ENCODE results near the gene ASB7. TPM values are rescaled to one million over a fixed set of nuclear protein-coding genes. Genes with fewer than 3 reads are reported as not detected.
A peak's percentile ranks its signal among the peaks of the same experiment; 100 is the strongest.

The ASB7 gene
- total RNA-seq, 3 donors from 2014 or later (not counting 1 experiment from before 2014, with no cell fraction given): 16.1 to 23.1 (median 20.5) TPM

DNA sequence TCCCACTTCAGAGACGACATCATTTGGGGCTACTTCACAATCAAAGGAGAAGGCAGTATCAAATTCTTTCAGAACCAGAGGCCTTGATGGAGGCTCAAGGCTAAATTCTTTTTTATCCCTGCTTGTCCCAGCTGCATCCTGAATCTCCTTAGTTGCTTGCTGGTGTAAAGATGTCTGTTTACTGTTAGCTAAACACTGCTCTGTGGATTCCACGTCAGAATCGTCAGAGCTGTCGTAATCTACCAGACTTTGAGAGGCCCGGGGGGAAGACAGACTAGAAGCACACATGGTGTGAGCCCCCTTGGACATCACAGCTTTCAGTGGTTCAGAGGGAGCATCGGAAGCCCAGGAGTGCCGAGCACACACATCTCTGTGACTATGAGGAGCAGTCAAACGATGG is 33.0 kb upstream of the ASB7 start:
- Histone ChIP-seq H3K4me3 (ENCODE audit: low read length) (no peak overlapping the region), H3K27ac (ENCODE audit: low read length) (no peak overlapping the region), H3K27me3 (ENCODE audit: control insufficient read depth, insufficient read depth, low read length) (no peaks in the 10 kb centered on the region), H3K4me1 (ENCODE audit: control insufficient read depth, insufficient read depth, low read length) (no peaks in the 10 kb centered on the region), H3K36me3 (ENCODE audit: control insufficient read depth, insufficient read depth, low read length) (peaks cover 24% of the 10 kb centered on the region), H3K9me3 (ENCODE audit: control insufficient read depth, insufficient read depth, low read length) (no peaks in the 10 kb centered on the region)
- no peaks in the 10 kb centered on the region for H3K9me3 Mint-ChIP-seq
- ATAC-seq (no peak), DNase-seq (no peak)
- no peak overlapping the region for H3K27ac Mint-ChIP-seq
- intact Hi-C loops (cut with micrococcal nuclease): no loop called here
- no peaks in the 10 kb centered on the region for H3K36me3 Mint-ChIP-seq
- no peaks in the 10 kb centered on the region for H3K4me1 Mint-ChIP-seq
- WGBS (ENCODE audit: insufficient coverage): 95% methylated on average over 7 of the region's 8 CpGs
- H3K27me3 Mint-ChIP-seq (ENCODE audit: low read depth in 2 of 2): no peaks in the 10 kb centered on the region
- TF ChIP-seq, protein P1, sequence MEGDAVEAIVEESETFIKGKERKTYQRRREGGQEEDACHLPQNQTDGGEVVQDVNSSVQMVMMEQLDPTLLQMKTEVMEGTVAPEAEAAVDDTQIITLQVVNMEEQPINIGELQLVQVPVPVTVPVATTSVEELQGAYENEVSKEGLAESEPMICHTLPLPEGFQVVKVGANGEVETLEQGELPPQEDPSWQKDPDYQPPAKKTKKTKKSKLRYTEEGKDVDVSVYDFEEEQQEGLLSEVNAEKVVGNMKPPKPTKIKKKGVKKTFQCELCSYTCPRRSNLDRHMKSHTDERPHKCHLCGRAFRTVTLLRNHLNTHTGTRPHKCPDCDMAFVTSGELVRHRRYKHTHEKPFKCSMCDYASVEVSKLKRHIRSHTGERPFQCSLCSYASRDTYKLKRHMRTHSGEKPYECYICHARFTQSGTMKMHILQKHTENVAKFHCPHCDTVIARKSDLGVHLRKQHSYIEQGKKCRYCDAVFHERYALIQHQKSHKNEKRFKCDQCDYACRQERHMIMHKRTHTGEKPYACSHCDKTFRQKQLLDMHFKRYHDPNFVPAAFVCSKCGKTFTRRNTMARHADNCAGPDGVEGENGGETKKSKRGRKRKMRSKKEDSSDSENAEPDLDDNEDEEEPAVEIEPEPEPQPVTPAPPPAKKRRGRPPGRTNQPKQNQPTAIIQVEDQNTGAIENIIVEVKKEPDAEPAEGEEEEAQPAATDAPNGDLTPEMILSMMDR (IDR thresholded peaks at IDR 0.05): no peak
- H3K4me3 Mint-ChIP-seq: no peak overlapping the region

DNA sequence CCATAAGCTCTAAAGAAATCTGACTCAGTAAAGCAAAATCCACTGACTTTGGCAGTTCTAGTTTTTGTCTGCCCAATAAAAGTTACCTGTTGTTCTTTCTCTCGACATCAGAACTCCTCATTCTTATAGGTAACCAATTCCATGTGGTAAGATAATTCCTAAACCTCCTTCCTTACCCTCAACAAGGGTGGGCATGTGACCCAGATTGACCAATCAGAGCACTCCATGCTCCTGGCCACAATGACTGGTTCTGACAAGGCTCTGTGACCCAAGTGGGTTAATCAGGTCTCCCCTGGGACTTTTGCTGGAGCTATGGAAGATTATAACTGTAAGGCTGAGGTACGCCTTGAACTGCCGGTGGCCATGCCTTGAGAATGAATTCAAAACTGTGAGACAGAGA is 32.1 kb upstream of the ASB7 start:
- no peaks in the 10 kb centered on the region for H3K36me3 Mint-ChIP-seq

DNA sequence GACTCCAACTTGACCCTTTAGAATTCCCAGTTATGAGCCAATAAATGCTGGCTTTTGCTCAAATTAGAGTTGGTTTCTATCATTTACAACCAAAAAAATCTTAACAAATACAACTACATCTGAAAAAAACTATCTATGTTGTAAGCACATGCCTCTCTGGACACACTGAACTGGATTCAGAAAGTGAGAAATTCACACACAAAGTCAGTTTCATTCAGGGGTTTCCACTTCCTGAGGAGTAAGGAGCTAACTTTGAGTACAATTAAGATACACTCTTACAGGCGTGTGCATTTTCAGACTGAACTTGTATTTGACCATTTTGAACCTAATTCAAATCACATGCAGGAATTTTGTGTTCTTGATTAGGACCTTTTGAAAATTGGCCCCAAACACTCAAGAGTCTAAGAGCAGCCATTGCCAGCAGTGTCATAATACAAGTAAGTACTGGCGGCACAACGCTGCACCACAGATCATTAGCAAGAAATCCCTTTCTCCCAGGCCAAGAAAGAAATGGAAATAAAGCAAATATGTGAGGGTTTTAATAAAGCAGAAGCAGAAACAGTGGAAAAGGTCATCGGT is 31.6 kb upstream of the ASB7 start:
- ATAC-seq (no peak), DNase-seq (no peak)
- Histone ChIP-seq H3K4me1 (ENCODE audit: control insufficient read depth, insufficient read depth, low read length) (no peaks in the 10 kb centered on the region), H3K4me3 (ENCODE audit: low read length) (no peak overlapping the region), H3K27ac (ENCODE audit: low read length) (no peak overlapping the region), H3K27me3 (ENCODE audit: control insufficient read depth, insufficient read depth, low read length) (no peaks in the 10 kb centered on the region), H3K36me3 (ENCODE audit: control insufficient read depth, insufficient read depth, low read length) (peaks cover 26% of the 10 kb centered on the region), H3K9me3 (ENCODE audit: control insufficient read depth, insufficient read depth, low read length) (no peaks in the 10 kb centered on the region)
- no peaks in the 10 kb centered on the region for H3K9me3 Mint-ChIP-seq
- H3K4me3 Mint-ChIP-seq: no peak overlapping the region
- 88% methylated on average over 2 of the region's 4 CpGs for WGBS (ENCODE audit: insufficient coverage)
- intact Hi-C loops (cut with micrococcal nuclease): no loop called here
- H3K4me1 Mint-ChIP-seq: peaks cover 3 to 4% of the 10 kb centered on the region in 2 donors
- TF ChIP-seq, protein P1 (IDR thresholded peaks at IDR 0.05): no peak
- H3K27ac Mint-ChIP-seq: peak overlapping the region; percentile 18 to 29
- no peaks in the 10 kb centered on the region for H3K27me3 Mint-ChIP-seq (ENCODE audit: low read depth in 2 of 2)
- no peaks in the 10 kb centered on the region for H3K36me3 Mint-ChIP-seq

More for the DNA sequence above, 32.1 kb upstream of the ASB7 start:
- no peaks in the 10 kb centered on the region for H3K9me3 ChIP-seq (ENCODE audit: control insufficient read depth, insufficient read depth, low read length)
- TF ChIP-seq, protein P1 (IDR thresholded peaks at IDR 0.05): no peak
- no peaks in the 10 kb centered on the region for H3K4me1 ChIP-seq (ENCODE audit: control insufficient read depth, insufficient read depth, low read length)
- intact Hi-C loops (cut with micrococcal nuclease): no loop called here
- no peak overlapping the region for H3K4me3 ChIP-seq (ENCODE audit: low read length)
- no peaks in the 10 kb centered on the region for H3K27me3 ChIP-seq (ENCODE audit: control insufficient read depth, insufficient read depth, low read length)
- H3K4me1 Mint-ChIP-seq: no peaks in the 10 kb centered on the region
- ATAC-seq (no peak), DNase-seq (peak in 1 of 2 donors; percentile 15)
- H3K36me3 ChIP-seq (ENCODE audit: control insufficient read depth, insufficient read depth, low read length): peaks cover 26% of the 10 kb centered on the region
- no peaks in the 10 kb centered on the region for H3K9me3 Mint-ChIP-seq
- H3K4me3 Mint-ChIP-seq: no peak overlapping the region
- 100% methylated on average over 3 of the region's 3 CpGs for WGBS (ENCODE audit: insufficient coverage)
- H3K27ac Mint-ChIP-seq: peak overlapping the region in 1 of 2 donors; percentile 18
- H3K27ac ChIP-seq (ENCODE audit: low read length): no peak overlapping the region
- H3K27me3 Mint-ChIP-seq (ENCODE audit: low read depth in 2 of 2): no peaks in the 10 kb centered on the region

All from natural killer cell (primary cell).